ENCODE measurements around the gene P2RY11. TPM values are rescaled to one million over a fixed set of nuclear protein-coding genes. Genes with fewer than 3 reads are reported as not detected.

Gene P2RY11
- total RNA-seq, 4 donors from 2014 or later = 0.80 to 13.8 (median 6.9) TPM

DNA sequence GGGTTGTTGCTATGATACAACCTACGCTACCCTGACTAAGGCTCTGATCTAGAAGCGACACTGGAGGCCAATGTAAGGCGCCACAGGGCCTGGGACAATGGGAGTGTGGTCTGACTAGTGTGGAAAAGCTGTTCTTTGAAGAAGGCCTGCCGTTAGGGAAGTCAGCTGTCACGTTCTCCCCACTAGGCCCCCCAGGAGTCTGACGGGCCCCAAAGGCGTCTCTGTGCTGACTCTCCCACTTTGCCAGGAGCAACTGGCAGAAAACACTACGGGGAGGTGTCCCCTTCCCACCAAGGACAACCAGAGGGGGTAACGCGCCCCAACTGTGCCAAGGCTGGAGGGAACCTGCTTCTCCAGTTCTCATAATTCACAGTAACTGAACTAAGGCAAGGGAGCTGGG lies 33.5 kb downstream of the P2RY11 start:
- no peak for TF ChIP-seq EP300 (IDR thresholded peaks at IDR 0.05; ENCODE audit: low read depth)
- TF ChIP-seq POLR2A (IDR thresholded peaks at IDR 0.05) = no peak
- TF ChIP-seq POLR2AphosphoS5 (IDR thresholded peaks at IDR 0.05) = no peak
- TF ChIP-seq, protein P1, sequence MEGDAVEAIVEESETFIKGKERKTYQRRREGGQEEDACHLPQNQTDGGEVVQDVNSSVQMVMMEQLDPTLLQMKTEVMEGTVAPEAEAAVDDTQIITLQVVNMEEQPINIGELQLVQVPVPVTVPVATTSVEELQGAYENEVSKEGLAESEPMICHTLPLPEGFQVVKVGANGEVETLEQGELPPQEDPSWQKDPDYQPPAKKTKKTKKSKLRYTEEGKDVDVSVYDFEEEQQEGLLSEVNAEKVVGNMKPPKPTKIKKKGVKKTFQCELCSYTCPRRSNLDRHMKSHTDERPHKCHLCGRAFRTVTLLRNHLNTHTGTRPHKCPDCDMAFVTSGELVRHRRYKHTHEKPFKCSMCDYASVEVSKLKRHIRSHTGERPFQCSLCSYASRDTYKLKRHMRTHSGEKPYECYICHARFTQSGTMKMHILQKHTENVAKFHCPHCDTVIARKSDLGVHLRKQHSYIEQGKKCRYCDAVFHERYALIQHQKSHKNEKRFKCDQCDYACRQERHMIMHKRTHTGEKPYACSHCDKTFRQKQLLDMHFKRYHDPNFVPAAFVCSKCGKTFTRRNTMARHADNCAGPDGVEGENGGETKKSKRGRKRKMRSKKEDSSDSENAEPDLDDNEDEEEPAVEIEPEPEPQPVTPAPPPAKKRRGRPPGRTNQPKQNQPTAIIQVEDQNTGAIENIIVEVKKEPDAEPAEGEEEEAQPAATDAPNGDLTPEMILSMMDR (IDR thresholded peaks at IDR 0.05) = no peak
- Histone ChIP-seq H3K36me3 (peaks cover 0 to 44% (median 19%) of the 10 kb centered on the region in 4 donors), H3K27ac (no peak overlapping the region), H3K27me3 (no peaks in the 10 kb centered on the region), H3K9me3 (no peaks in the 10 kb centered on the region), H3K4me1 (peaks cover 0 to 6% (median 2%) of the 10 kb centered on the region in 4 donors), H3K4me3 (no peak overlapping the region)
- 92% methylated on average over 10 of the region's 10 CpGs; no CpG with 5 or more reads in 1 of the 2 donors for WGBS, 2 donors (ENCODE audit: low coverage in 1 of 2)
- intact Hi-C loops (cut with DNase I; ENCODE audit: low total_unique reads) = no loop called here
- no peak for DNase-seq
- in situ Hi-C loops (cut with MboI; ENCODE audit: low pct_ligation_motif_present in 1 of 4, low pct_unique_long_range_greater_than_20kb in 1 of 4, low sequenced_read_pairs in 3 of 4) = no loop called here

DNA sequence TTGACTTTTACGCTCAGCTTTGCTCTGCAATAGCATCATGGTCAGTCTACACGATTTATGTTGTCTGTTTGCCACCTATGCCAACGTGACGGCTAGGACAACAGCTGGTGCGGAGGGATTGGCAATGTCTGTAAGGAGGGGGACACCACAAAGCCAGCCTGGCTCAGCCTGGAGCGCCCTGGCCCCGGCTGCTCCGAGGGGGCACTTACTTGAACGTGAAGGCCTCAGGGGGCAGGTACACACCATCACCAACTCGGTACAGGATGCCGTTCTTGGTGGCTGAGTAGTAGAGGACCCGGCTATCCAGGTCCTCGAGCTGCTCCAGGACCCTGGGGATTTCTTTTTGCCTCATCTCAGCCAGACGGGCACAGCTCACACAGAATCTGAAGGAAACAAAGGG lies 34.6 kb downstream of the P2RY11 start:
- Histone ChIP-seq H3K27me3 (no peaks in the 10 kb centered on the region), H3K9me3 (no peaks in the 10 kb centered on the region), H3K27ac (no peak overlapping the region), H3K4me3 (no peak overlapping the region), H3K36me3 (peaks cover 0 to 52% (median 21%) of the 10 kb centered on the region in 4 donors), H3K4me1 (peaks cover 0 to 6% (median 2%) of the 10 kb centered on the region in 4 donors)
- in situ Hi-C loops (cut with MboI; ENCODE audit: low pct_ligation_motif_present in 1 of 4, low pct_unique_long_range_greater_than_20kb in 1 of 4, low sequenced_read_pairs in 3 of 4) (no loop called here), intact Hi-C loops (cut with DNase I; ENCODE audit: low total_unique reads) (no loop called here)
- no peak for DNase-seq
- WGBS, 2 donors (ENCODE audit: low coverage in 1 of 2) = 94% methylated on average over 14 of the region's 14 CpGs; no CpG with 5 or more reads in 1 of the 2 donors
- TF ChIP-seq, protein P1 (IDR thresholded peaks at IDR 0.05) = no peak
- TF ChIP-seq POLR2A (IDR thresholded peaks at IDR 0.05) (no peak), POLR2AphosphoS5 (IDR thresholded peaks at IDR 0.05) (no peak), EP300 (IDR thresholded peaks at IDR 0.05; ENCODE audit: low read depth) (no peak)

DNA sequence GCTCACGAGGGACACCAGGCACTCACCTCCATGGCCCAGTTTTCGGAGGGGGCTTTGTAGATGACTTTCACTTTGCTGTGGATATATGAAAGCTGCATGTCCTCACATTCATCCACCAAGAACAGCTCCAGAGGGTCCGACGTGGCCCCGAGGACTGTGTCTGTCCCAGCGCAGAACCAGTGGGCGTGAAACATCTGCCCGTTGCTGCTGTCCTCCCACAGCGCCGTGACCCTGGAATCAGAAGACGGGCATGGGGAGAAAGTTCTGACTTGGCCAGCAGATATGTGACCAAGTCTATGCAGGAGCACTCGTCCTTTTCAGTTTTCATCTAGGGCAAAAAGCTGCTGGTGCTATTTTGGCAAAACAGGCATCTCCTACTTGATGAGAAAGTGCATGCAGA lies 37.9 kb downstream of the P2RY11 start:
- Histone ChIP-seq H3K36me3 (peaks cover 0 to 48% (median 24%) of the 10 kb centered on the region in 4 donors), H3K27ac (no peak overlapping the region), H3K4me1 (no peaks in the 10 kb centered on the region), H3K27me3 (no peaks in the 10 kb centered on the region), H3K9me3 (no peaks in the 10 kb centered on the region), H3K4me3 (no peak overlapping the region)
- in situ Hi-C loops (cut with MboI; ENCODE audit: low pct_ligation_motif_present in 1 of 4, low pct_unique_long_range_greater_than_20kb in 1 of 4, low sequenced_read_pairs in 3 of 4) (no loop called here), intact Hi-C loops (cut with DNase I; ENCODE audit: low total_unique reads) (no loop called here)
- TF ChIP-seq POLR2AphosphoS5 (IDR thresholded peaks at IDR 0.05) (no peak), POLR2A (IDR thresholded peaks at IDR 0.05) (no peak), EP300 (IDR thresholded peaks at IDR 0.05; ENCODE audit: low read depth) (no peak)
- TF ChIP-seq, protein P1 (IDR thresholded peaks at IDR 0.05) = no peak
- DNase-seq = no peak
- WGBS, 2 donors (ENCODE audit: low coverage in 1 of 2) = 96% methylated on average over 12 of the region's 12 CpGs; no CpG with 5 or more reads in 1 of the 2 donors

DNA sequence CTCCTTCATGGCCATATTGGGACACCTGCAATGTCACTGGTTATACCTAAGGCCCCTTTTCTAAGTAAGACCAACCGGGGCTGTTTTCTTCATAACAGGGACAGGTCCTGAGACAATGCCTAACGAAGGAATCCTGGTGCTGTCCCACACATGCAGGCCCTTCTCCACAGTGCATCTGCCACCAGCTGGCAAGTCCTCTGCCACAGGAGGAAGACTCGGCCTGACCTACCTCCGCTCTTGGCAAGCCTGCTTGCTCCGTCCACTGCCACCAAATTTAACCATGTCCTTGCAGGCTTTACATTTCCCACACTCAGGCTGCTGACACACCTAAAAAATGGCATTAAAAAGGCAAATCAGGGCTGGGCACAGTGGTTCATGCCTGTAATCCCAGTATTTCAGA lies 40.0 kb downstream of the P2RY11 start:
- Histone ChIP-seq H3K36me3 (peaks cover 0 to 56% (median 16%) of the 10 kb centered on the region in 4 donors), H3K4me3 (no peak overlapping the region), H3K4me1 (no peaks in the 10 kb centered on the region), H3K27ac (no peak overlapping the region), H3K9me3 (no peaks in the 10 kb centered on the region), H3K27me3 (no peaks in the 10 kb centered on the region)
- no peak for DNase-seq
- WGBS, 2 donors (ENCODE audit: low coverage in 1 of 2) = 96% methylated on average over 5 of the region's 5 CpGs; no CpG with 5 or more reads in 1 of the 2 donors
- no peak for TF ChIP-seq POLR2A (IDR thresholded peaks at IDR 0.05)
- TF ChIP-seq EP300 (IDR thresholded peaks at IDR 0.05; ENCODE audit: low read depth) = no peak
- TF ChIP-seq, protein P1 (IDR thresholded peaks at IDR 0.05) = no peak
- intact Hi-C loops (cut with DNase I; ENCODE audit: low total_unique reads) (no loop called here), in situ Hi-C loops (cut with MboI; ENCODE audit: low pct_ligation_motif_present in 1 of 4, low pct_unique_long_range_greater_than_20kb in 1 of 4, low sequenced_read_pairs in 3 of 4) (no loop called here)
